HG03342 (cell line): ENCODE measurements around the gene UBE2E3.

ENCODE experiments used
- ATAC-seq: cut with Tn5 transposase; IDR thresholded peaks from one replicate; pipeline ENCODE4 v1.9.1; 2021; ENCODE audit warnings: mild to moderate bottlenecking, moderate library complexity; ENCODE audit not compliant: unreplicated experiment

Gene UBE2E3

DNA sequence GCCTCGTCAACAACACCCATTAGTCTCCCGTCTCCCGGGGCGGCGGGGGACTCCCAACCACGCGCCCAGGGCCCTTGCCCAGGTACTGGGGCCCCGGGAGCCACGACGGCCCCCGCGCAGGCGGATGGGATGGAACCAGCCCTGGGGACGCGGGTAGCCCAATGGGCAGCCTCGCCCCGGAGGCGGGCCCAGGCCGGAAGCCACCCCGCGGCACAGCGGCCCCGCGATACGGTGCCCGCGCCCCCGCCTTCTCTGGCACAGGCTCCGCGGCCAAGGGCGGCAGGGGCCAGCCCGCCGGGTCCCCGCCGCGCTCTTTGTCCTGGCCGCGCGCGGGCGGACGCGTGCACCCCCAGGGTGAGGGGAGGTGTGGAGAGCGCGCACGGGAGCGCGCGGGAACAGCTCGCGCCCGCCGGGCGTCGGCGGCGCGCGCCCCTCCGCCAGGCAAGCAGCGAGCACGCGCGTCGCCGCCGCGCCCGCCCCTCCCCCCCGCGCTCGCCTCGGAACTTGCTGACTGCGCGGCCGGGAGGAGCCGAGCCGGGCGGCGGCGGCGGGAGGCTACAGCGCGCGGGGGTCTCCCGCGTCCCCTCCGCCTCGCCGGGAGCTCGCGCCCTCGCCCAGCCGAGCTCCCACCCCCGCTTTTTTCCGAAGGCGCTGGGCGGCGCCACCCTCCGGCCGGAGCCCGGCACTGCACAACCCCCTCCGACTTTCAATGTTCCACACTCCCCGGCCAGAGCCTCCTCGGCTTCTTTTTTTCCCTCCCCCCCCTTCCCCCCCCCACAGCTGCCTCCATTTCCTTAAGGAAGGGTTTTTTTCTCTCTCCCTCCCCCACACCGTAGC, at the start of gene UBE2E3:
TSS of gene UBE2E3 (plus strand) at position 500 of the 837 bp plus-strand sequence. CDS start 1,438 bp downstream, outside the sequence.
- peak; percentile 72 for ATAC-seq

DNA sequence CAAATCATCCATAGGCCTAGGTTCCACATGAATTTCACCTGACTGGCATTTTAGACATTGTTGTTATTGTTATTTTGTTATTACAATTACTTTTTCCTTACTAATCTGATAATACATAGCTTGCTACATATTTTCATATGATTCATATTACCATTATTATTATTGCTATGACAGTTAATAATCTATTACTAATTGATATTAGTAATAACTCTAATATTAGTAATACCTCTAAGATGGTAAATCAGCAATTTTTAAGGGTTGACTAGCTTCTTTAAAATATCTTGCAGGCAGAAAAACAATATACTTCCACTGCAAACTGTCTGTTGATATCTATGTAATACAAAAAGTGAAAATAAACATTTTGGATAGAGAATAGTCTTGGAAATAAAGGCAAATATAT, 48.6 kb upstream of the UBE2E3 start:
- no peak for ATAC-seq

DNA sequence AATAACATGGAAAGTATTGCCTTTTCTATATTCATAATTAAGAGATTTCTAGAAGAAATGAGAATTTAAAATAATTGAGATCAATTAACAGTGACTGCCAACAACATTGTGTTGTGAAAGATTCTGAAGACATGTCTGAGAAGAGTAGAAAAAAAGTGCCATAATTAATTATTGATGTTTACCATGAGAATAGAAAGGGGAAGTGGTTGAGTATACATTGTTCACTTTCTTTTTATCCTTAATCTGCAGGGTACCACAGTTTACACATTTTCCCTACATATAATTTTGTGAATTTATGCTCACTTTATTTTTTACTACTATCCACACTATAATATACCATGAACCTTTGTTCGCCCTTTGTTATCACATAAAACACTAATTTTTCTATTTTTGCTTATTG, 47.1 kb upstream of the UBE2E3 start:
- peak; percentile 48 for ATAC-seq

DNA sequence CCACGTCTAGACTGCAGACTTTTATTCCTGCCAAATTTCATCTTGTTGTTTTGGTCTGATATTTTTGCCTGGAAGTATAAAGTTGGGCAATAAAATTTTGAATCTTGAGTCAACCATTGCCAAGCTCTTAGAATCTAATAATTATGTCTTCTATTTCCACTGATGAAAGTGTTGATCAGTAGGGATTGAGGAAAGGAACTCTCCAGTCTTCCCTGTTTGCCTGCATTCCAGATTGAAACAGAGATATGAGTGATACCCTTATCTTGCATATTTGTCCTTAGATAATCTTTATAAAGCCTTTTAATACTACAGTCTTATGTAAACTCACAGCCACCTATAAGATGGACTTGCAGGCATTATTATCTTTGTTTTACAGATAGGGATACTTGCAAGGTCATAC, 45.5 kb upstream of the UBE2E3 start:
- no peak for ATAC-seq

DNA sequence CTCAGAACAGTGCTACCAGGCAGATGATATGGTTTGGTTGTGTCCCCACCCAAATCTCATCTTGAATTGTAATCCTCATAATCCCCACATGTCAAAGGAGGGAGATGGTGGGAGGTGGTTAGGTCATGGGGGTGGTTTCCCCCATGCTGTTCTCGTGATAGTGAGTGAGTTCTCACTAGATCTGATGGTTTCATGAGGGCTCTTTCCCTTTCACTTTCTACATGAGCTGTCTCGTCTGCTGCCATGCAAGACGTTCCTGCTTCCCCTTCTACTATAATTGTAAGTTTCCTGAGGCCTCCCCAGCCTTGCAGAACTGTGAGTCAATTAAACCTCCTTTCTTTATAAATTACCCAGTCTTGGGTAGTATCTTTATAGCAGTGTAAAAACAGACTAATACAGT, 42.9 kb upstream of the UBE2E3 start:
- ATAC-seq: peak; percentile 94

DNA sequence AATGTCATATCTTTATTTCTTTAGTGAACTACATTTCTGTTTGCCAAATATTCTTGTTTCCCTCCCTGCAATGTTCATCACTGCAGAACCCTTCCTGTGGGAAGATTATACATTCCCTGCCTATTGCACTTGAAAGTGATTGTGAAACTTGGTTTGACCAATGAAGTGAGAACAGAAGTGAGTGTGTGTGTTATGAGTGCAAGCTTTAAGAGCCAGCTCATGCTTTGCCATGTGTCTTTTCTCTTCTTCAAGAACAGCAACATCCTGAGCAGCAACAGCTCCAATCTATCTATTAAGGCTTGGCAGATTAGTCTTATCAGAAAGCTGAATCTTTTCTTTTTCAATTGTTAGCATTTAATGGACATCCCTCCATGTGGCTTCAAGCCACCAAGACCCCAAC, 42.0 kb upstream of the UBE2E3 start:
- ATAC-seq: peak; percentile 45

DNA sequence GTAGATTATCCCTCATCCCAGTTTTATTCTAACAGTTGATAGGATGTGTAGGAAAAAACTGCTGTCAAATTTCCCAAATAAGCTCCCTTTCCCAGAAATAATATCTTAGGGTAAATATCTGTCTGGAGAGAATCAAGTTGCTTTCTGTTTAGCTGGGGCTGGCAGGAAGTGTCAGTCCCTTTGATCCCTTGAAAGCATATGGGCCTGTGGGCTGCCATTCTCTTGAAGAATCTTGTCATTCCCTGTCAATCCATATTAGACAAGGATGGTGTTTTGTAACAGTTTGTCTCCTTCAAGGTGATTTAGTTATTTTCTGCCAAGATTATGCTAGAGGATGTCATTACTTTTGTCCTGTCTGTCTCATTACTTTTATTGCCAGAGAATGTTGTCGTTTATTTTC, 37.1 kb upstream of the UBE2E3 start:
- no peak for ATAC-seq

DNA sequence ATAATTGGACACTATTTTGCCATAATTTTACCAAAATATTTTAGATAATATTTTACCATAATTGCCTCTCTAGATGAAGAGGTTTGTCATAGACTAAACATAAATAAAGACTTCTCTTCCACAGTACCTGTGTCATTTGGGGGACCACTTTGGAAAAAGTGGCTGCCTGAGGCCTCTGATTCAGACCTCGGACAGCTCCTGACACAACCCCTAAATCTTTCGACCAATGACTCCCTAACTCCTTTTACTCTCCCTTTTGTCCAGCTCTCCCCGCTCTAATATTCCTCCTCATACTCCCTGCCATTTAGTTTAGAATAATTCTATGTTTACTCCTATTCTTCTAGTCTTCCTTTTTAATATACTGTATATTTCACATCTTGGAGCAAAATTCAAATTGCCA, 36.0 kb upstream of the UBE2E3 start:
- ATAC-seq: no peak

DNA sequence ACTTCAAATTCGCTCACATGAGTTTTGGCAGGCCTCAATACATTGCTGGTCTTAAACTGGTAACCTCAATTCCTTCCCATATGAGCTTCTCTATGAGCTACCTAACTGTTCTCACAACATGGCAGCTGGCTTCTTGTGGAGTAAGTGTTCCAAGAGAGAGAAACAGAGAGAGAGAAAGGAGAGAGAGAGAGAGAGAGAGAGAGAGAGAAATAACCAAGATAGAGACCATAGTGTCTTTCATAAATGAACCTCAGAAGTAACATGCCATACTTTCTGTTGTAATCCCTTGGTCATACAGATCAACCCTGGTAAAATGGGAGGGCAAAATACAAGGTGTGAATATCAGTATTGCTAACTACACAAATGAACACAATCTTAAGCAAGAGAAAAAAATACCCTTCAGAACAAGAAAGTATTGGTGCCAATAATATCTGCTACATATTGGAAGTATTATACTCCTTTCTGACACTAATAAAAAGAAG, 33.2 kb upstream of the UBE2E3 start:
- ATAC-seq: no peak

DNA sequence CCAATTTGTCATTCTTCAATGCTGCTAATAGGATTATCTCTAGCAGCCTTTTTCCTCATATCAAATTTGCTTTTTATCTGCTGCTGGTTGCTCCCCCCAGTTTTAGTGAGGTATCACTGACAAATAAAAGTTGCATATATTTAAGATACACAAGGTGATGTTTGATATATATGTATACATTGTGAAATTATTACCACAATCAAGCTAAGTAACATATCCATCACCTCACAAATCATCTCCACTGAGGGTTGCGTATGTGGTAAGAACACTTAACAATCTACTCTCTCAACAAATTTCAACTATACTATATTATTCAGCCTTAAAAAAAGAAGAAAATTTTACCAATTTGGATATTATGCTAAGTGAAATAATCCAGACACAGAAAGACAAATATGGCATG, 30.5 kb upstream of the UBE2E3 start:
- ATAC-seq: no peak

DNA sequence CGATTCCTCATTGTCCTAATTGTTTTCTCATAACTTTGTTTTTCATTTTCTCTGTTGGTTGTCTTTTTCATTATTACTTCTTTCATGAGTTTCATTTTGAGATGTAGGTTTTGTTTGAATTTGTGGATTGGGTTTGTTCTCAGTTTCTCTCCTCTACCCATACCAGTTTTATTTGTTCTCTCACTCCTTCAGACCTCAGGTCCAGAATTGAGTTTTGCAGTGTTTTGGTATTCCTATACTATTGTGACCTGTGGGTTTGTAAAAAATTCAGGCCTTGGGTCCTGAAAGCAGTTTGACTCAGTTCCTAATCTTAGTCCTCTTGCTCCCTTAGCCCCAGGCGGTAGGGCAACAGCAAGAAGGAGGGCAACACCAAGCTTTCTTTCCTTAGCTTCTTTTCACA, 28.3 kb upstream of the UBE2E3 start:
- no peak for ATAC-seq

DNA sequence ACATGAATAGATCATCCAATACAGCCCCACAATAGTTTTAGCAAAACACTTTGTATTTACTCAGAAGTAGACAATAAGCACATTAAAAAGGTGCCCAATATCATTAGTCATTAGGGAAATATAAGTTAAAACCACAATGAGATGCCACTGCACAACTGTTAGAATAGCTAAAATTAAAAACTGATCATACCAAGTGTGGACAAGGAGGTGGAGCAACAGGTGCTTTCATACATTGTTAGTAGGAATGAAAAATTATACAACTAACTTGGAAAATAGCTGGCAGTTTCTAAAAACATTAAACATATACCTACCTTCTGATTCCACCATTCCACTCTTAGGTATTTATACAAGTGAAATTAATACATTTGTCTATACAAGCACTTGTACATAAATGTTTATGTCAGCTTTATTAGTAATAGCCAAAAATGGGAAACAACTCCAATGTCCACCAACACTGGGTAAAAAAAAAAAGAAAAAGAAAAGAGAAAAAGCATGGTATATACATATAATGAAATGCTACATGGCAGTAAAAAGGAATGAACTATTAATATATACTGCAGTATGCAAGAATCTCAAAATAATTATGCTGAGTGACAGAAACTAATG, 27.6 kb upstream of the UBE2E3 start:
- ATAC-seq: no peak

DNA sequence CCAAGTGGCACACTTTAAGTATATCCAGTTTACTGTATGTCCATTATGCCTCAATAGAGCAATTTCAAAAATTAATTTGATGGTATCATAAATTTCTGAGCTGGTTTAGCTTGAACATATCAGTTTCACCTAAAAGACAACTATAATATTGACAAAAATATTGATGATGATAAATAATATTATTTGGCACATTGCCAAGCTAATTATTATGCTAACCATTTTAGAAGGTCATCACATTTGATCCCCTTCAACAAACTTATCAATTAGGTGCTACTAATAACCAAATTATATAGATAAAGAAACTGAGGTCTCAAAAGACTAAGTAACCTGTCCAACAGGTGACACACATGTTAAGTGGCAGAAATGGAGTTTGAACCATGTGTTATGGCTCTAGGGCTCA, 26.9 kb upstream of the UBE2E3 start:
- ATAC-seq: no peak

DNA sequence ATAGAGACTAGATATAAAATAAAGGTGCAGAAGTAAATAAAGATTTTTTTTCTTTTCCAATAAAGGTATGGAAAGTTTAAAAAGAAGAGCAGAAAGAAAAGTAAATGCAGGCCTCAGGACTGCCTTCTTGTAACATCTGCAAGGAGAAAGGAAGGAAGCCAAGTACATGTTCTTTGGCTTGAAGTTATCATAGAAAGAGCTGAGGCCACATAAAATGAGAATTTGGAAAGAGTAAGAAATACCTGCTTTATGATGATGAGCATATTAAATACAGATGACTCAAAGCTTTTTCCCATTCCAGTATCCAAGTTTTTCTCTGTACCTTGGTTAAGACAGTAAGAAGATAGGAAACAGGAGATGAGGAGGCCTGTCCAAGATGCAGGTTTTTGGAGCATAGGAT, 25.3 kb upstream of the UBE2E3 start:
- no peak for ATAC-seq

DNA sequence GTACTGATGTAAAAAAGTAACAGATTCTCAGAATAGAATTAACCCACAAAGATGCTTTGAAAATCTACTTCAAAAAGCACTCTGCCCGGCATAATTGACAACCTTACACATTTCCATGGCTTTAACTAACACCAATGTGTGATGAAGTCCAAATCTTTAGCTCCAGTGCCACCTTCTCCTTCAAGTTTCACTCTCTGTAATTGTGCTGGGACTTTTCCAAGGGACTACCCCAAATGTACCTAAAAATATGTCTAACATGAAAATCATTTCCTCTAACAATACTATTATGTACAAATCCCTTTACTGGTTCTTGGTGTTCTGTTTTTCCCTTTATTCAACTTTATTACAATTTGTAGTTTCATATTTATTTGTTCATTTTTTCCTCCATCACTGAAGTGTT, 20.6 kb upstream of the UBE2E3 start:
- no peak for ATAC-seq

DNA sequence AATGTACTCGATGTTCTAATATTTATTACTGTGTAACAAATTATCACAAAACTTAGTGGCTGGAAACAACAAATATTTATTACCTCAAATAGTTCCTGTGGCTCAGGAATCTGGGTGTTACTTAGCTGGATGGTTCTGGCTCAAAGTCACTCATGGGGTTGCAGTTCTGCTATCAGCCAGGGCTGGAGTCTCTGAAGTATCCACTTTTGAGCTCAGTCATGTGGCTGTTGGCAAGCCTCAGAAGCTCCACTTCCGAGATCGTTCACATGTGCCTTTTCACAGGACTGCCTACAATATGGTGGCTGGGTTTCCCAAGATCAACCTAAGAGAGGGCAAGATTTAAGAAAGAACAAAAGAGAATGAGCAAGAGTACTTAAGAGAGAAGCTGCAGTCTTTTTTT, 19.4 kb upstream of the UBE2E3 start:
- ATAC-seq: no peak

DNA sequence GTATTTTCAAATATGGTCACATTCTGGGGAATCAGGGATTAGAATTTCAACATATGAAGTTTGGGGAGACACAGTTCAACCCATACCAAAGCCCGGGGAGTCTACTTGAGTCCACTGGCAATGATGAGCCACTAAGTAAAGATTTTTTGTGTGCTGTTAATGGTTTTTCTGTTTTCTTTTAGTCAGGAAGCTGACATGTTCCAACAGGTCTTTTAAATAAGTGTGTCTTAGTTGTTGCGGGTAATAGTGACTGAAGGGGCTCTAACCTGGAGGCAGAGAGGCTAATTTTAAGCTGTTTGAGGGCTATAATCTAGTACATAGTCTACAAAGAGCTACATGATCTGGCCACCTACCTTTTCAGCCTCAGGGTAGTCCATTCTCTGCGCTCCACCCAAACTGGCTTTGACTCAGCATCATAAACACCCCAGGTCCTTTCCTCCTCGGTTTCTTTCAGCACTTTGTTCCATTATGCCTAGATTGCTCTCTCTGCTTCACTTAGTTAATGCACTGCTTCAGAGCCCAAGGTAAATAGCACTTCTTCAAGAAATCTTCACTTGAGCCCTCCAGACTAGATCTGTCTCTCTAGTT, 17.6 kb upstream of the UBE2E3 start:
- no peak for ATAC-seq

DNA sequence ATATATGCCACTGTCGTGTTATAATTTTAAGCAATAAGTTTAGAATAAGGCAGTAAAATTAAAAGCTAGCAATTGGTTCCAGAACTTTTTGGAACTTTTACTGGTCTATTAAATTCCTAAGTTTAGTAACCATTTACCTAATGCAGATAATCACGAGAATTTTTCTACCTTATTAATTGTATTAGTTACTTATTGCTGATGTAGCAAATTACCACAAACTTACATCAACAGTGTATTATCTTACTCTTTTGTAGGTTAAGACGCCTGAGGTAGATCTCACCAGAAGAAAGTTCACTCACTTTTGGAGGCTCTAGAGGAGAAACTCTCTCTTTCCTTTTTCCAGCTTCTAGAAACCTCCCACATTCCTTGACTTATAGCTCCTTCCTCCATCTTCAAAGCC, 14.0 kb upstream of the UBE2E3 start:
- ATAC-seq: no peak

DNA sequence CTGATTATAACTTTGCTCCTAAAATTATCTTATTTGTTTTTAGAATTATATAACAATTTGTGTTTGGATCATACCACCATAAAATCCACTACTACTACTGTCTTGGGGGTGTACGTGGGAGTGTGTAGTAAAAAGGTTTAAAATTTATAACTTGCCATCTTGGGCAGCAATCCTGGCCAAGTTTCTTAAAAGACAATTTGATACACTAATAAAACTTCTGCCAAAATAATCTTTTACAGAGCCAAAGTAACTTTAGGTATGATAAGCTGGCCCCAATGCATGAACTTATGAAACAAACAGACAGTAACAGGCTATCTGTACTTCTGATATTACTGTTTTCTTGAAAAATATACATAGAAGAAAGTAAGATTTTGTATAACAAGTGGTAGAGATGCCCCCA, 11.3 kb upstream of the UBE2E3 start:
- ATAC-seq: no peak

DNA sequence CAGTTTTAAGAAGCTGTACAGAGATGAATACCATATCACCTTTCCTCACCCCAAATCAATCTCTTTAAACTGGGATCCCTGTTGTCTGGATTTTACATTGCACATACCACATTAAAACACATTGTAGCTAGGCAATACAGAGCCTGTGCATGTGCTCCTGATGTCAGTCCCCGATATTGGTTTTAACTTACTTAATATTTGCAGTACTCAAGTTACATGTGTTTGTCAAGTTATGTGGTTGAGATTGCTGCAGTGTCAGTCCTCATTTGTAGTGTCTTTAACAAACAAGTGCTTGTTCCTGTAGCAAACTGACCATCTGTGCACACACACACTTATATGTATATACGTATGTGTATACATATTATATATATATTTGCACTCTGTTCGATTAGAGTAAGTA, 10.4 kb upstream of the UBE2E3 start:
- no peak for ATAC-seq

DNA sequence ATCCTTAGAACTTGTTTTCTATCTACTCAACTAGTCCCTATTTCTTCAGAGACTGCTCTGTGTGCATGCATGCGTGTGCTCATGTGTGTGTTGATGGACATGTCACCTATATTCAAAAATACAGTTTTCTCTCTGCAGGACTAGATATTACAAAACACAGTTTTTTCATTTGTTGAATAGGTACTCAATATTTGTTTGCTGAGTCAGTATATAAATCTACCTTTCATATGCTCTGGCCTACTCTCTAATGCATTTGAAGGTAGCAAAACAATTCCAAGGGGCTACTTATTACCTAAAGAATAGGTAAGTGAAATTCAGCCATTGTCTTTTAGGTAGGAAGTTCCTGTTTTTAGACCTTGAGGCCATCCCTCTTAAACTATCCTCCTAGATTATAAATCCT, 8.6 kb upstream of the UBE2E3 start:
- no peak for ATAC-seq

DNA sequence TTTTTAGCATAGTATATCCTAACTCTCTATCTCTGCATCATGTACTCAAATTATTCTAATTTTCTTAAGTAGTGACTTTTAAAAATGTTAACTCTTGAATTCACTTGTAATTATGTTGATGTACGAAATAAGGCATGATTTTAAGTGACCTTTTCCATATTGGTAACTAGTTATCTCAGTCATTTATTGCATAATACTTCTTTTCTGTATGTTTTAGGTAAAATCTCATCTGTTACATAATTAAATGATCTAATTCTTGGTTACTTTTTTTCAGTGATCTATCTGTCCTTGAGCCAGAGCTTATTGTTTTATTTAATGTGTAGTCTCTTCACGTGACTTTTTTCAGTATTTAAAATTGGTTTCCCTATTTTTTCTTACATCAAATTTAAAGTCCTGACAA, 4.8 kb upstream of the UBE2E3 start:
- ATAC-seq: no peak
